ENCODE data around the gene GPR142.

The GPR142 gene

GRCh38 chr17:74412581-74412980 lies 45.3 kb downstream of the GPR142 start:
- TF ChIP-seq CTCF (IDR thresholded peaks at IDR 0.05): no peak
- Histone ChIP-seq H3K27me3 (peaks cover 2% of the 10 kb centered on the region), H3K4me1 (ENCODE audit: control insufficient read depth in 1 of 2, insufficient read depth in 1 of 2, low read depth in 1 of 2, low read length in 1 of 2) (no peaks in the 10 kb centered on the region), H3K9me3 (no peaks in the 10 kb centered on the region), H3K4me3 (ENCODE audit: low read depth in 1 of 2, low read length in 1 of 2) (no peak overlapping the region), H3K36me3 (no peaks in the 10 kb centered on the region), H3K27ac (no peak overlapping the region)

GRCh38 chr17:74413491-74413890 lies 46.2 kb downstream of the GPR142 start:
- Histone ChIP-seq H3K36me3 (no peaks in the 10 kb centered on the region), H3K27me3 (peaks cover 8% of the 10 kb centered on the region), H3K27ac (no peak overlapping the region), H3K4me1 (ENCODE audit: control insufficient read depth in 1 of 2, insufficient read depth in 1 of 2, low read depth in 1 of 2, low read length in 1 of 2) (no peaks in the 10 kb centered on the region), H3K9me3 (no peaks in the 10 kb centered on the region), H3K4me3 (ENCODE audit: low read depth in 1 of 2, low read length in 1 of 2) (no peak overlapping the region)
- no peak for TF ChIP-seq CTCF (IDR thresholded peaks at IDR 0.05)

GRCh38 chr17:74414510-74414909 lies 47.2 kb downstream of the GPR142 start:
- Histone ChIP-seq H3K9me3 (no peaks in the 10 kb centered on the region), H3K36me3 (no peaks in the 10 kb centered on the region), H3K27me3 (peaks cover 8% of the 10 kb centered on the region), H3K4me3 (ENCODE audit: low read depth in 1 of 2, low read length in 1 of 2) (no peak overlapping the region), H3K27ac (no peak overlapping the region), H3K4me1 (ENCODE audit: control insufficient read depth in 1 of 2, insufficient read depth in 1 of 2, low read depth in 1 of 2, low read length in 1 of 2) (no peaks in the 10 kb centered on the region)
- no peak for TF ChIP-seq CTCF (IDR thresholded peaks at IDR 0.05)

GRCh38 chr17:74415608-74416396 lies 48.5 kb downstream of the GPR142 start:
- TF ChIP-seq CTCF (IDR thresholded peaks at IDR 0.05): no peak
- Histone ChIP-seq H3K4me3 (ENCODE audit: low read depth in 1 of 2, low read length in 1 of 2) (no peak overlapping the region), H3K4me1 (ENCODE audit: control insufficient read depth in 1 of 2, insufficient read depth in 1 of 2, low read depth in 1 of 2, low read length in 1 of 2) (no peaks in the 10 kb centered on the region), H3K9me3 (no peaks in the 10 kb centered on the region), H3K27ac (no peak overlapping the region), H3K27me3 (peaks cover 8% of the 10 kb centered on the region), H3K36me3 (no peaks in the 10 kb centered on the region)

- H3K4me3 ChIP-seq (ENCODE audit: low read depth in 1 of 2, low read length in 1 of 2): no peak overlapping the region
- no peaks in the 10 kb centered on the region for H3K4me1 ChIP-seq (ENCODE audit: control insufficient read depth in 1 of 2, insufficient read depth in 1 of 2, low read depth in 1 of 2, low read length in 1 of 2)
- peaks cover 8% of the 10 kb centered on the region for H3K27me3 ChIP-seq
- no peak overlapping the region for H3K27ac ChIP-seq
- no peaks in the 10 kb centered on the region for H3K9me3 ChIP-seq
- TF ChIP-seq CTCF (IDR thresholded peaks at IDR 0.05): no peak
- H3K36me3 ChIP-seq: no peaks in the 10 kb centered on the region
Measured at GRCh38 chr17:74417178-74418045, 50.1 kb downstream of the GPR142 start.
